Measurements from ENCODE around the gene PSMB10. TPM values are rescaled to one million over a fixed set of nuclear protein-coding genes. Genes with fewer than 3 reads are reported as not detected.

Gene PSMB10
- total RNA-seq, 1 experiment from 2014 or later, result 26.9 TPM

GRCh38 chr16:67907397-67908180 lies 29.1 kb downstream of the PSMB10 start:
- no peaks in the 10 kb centered on the region for H3K27me3 Mint-ChIP-seq (ENCODE audit: insufficient read depth, unreplicated experiment)
- no peak overlapping the region for H3K27ac Mint-ChIP-seq (ENCODE audit: unreplicated experiment)
- intact Hi-C loops (cut with micrococcal nuclease; ENCODE audit: unreplicated experiment), result no loop called here
- no peaks in the 10 kb centered on the region for H3K9me3 ChIP-seq
- ChIA-PET POLR2A (no interaction called here), CTCF (no interaction called here)
- DNase-seq, result no peak
- BruUV-seq (replicated peaks), result no TSS peak
- no peak overlapping the region for H3K4me3 Mint-ChIP-seq (ENCODE audit: unreplicated experiment)
- no peaks in the 10 kb centered on the region for H3K9me3 Mint-ChIP-seq (ENCODE audit: unreplicated experiment)
- H3K36me3 Mint-ChIP-seq (ENCODE audit: insufficient read depth, unreplicated experiment), result peaks cover 24% of the 10 kb centered on the region
- no peaks in the 10 kb centered on the region for H3K4me1 ChIP-seq
- TF ChIP-seq, protein P1, sequence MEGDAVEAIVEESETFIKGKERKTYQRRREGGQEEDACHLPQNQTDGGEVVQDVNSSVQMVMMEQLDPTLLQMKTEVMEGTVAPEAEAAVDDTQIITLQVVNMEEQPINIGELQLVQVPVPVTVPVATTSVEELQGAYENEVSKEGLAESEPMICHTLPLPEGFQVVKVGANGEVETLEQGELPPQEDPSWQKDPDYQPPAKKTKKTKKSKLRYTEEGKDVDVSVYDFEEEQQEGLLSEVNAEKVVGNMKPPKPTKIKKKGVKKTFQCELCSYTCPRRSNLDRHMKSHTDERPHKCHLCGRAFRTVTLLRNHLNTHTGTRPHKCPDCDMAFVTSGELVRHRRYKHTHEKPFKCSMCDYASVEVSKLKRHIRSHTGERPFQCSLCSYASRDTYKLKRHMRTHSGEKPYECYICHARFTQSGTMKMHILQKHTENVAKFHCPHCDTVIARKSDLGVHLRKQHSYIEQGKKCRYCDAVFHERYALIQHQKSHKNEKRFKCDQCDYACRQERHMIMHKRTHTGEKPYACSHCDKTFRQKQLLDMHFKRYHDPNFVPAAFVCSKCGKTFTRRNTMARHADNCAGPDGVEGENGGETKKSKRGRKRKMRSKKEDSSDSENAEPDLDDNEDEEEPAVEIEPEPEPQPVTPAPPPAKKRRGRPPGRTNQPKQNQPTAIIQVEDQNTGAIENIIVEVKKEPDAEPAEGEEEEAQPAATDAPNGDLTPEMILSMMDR (IDR thresholded peaks at IDR 0.05; ENCODE audit: insufficient read depth in 1 of 2, low read depth in 1 of 2, low read length in 1 of 2, severe bottlenecking in 1 of 2, unreplicated experiment in 1 of 2), result no peak
- H3K4me1 Mint-ChIP-seq (ENCODE audit: low read depth, unreplicated experiment), result no peaks in the 10 kb centered on the region
- no peaks in the 10 kb centered on the region for H3K27me3 ChIP-seq (replicated peaks; ENCODE audit: control insufficient read depth, insufficient read depth, low read length)
- no peak overlapping the region for H3K4me3 ChIP-seq (ENCODE audit: low read depth, low read length)
- peaks cover 4% of the 10 kb centered on the region for H3K36me3 ChIP-seq (ENCODE audit: control insufficient read depth, insufficient read depth, low read length)

DNA sequence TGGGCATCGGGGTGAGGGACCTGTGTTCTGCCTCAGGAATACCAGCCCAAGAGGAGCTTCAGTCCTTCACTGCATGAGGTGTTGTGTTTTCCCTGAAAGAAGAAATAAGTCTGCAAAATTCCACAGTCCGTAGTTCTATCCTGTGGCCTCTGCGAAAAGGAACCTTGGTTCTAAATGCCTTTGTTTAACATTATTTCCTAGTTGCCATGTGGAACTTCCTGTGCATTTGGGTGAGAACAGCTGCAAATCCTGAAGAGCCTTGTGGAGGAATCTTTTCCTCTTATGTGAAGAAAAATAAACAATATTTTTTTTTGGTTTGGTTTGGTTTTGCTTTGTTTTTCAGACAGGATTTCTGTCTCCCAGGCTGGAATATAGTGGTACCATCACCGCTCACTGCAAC lies 33.8 kb downstream of the PSMB10 start:
- BruUV-seq (replicated peaks), result no TSS peak
- ChIA-PET CTCF (no interaction called here), POLR2A (no interaction called here)
- Mint-ChIP-seq H3K4me3 (ENCODE audit: unreplicated experiment) (no peak overlapping the region), H3K36me3 (ENCODE audit: insufficient read depth, unreplicated experiment) (peaks cover 20% of the 10 kb centered on the region), H3K4me1 (ENCODE audit: low read depth, unreplicated experiment) (no peaks in the 10 kb centered on the region), H3K27ac (ENCODE audit: unreplicated experiment) (no peak overlapping the region), H3K9me3 (ENCODE audit: unreplicated experiment) (no peaks in the 10 kb centered on the region), H3K27me3 (ENCODE audit: insufficient read depth, unreplicated experiment) (no peaks in the 10 kb centered on the region)
- H3K4me1 ChIP-seq, result peaks cover 13% of the 10 kb centered on the region; the same call in 1 of the 2 replicates
- no peaks in the 10 kb centered on the region for H3K9me3 ChIP-seq
- H3K4me3 ChIP-seq (ENCODE audit: low read depth, low read length), result no peak overlapping the region
- TF ChIP-seq, protein P1 (IDR thresholded peaks at IDR 0.05; ENCODE audit: insufficient read depth in 1 of 2, low read depth in 1 of 2, low read length in 1 of 2, severe bottlenecking in 1 of 2, unreplicated experiment in 1 of 2), result no peak
- H3K36me3 ChIP-seq (ENCODE audit: control insufficient read depth, insufficient read depth, low read length), result no peaks in the 10 kb centered on the region
- no peaks in the 10 kb centered on the region for H3K27me3 ChIP-seq (replicated peaks; ENCODE audit: control insufficient read depth, insufficient read depth, low read length)
- intact Hi-C loops (cut with micrococcal nuclease; ENCODE audit: unreplicated experiment), result no loop called here
- DNase-seq, result no peak

DNA sequence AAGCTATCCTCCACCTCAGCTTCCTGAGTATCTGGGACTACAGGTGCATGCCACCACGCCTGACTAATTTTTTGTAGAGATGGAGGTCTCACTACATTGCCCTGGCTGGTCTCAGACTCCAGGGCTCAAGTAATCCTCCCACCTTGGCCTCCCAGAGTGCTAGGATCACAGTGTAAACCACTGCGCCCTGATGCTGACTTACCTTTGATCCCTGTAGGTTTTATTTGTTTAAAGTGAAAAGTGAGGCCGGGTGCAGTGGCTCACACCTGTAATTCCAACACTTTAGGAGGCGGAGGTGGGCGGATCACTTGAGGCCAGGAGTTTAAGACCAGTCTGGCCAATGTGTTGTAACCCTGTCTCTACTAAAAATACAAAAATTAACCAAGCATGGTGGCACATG lies 34.9 kb downstream of the PSMB10 start:
- H3K9me3 Mint-ChIP-seq (ENCODE audit: unreplicated experiment), result no peaks in the 10 kb centered on the region
- H3K27ac Mint-ChIP-seq (ENCODE audit: unreplicated experiment), result peak overlapping the region; percentile 55
- BruUV-seq (replicated peaks), result no TSS peak
- POLR2A ChIA-PET, result no interaction called here
- H3K4me1 Mint-ChIP-seq (ENCODE audit: low read depth, unreplicated experiment), result no peaks in the 10 kb centered on the region
- intact Hi-C loops (cut with micrococcal nuclease; ENCODE audit: unreplicated experiment), result no loop called here
- Histone ChIP-seq H3K4me1 (peaks cover 13% of the 10 kb centered on the region; the same call in 1 of the 2 replicates), H3K27me3 (replicated peaks; ENCODE audit: control insufficient read depth, insufficient read depth, low read length) (no peaks in the 10 kb centered on the region), H3K4me3 (ENCODE audit: low read depth, low read length) (no peak overlapping the region), H3K9me3 (no peaks in the 10 kb centered on the region), H3K36me3 (ENCODE audit: control insufficient read depth, insufficient read depth, low read length) (no peaks in the 10 kb centered on the region)
- H3K4me3 Mint-ChIP-seq (ENCODE audit: unreplicated experiment), result no peak overlapping the region
- peak; percentile 48 to 63 for DNase-seq
- H3K36me3 Mint-ChIP-seq (ENCODE audit: insufficient read depth, unreplicated experiment), result peaks cover 16% of the 10 kb centered on the region
- no peaks in the 10 kb centered on the region for H3K27me3 Mint-ChIP-seq (ENCODE audit: insufficient read depth, unreplicated experiment)
- CTCF ChIA-PET, result no interaction called here
- TF ChIP-seq, protein P1 (IDR thresholded peaks at IDR 0.05; ENCODE audit: insufficient read depth in 1 of 2, low read depth in 1 of 2, low read length in 1 of 2, severe bottlenecking in 1 of 2, unreplicated experiment in 1 of 2), result no peak

Measured in Caco-2 (cell line).